GM20431 (cell line): ENCODE data around the gene CD180.

Experiments used
- in situ Hi-C: fragments of 300-500 bp; cut with MseI, MboI; formaldehyde crosslinking; loops from one replicate; pipeline ENCODE4 v1.15.0; 2020; ENCODE audit warnings: low sequenced_read_pairs; ENCODE audit not compliant: unreplicated experiment

The CD180 gene

GRCh38 chr5:67142816-67143215 lies 53.8 kb downstream of the CD180 start:
- in situ Hi-C loops, result no loop called here

- in situ Hi-C loops, result no loop called here
Measured at GRCh38 chr5:67141644-67142043, 55.0 kb downstream of the CD180 start.

- in situ Hi-C loops, result no loop called here
Measured at GRCh38 chr5:67140413-67140812, 56.2 kb downstream of the CD180 start.

GRCh38 chr5:67139030-67139429 lies 57.6 kb downstream of the CD180 start:
- in situ Hi-C loops, result no loop called here

GRCh38 chr5:67135381-67135984 lies 61.1 kb downstream of the CD180 start:
- in situ Hi-C loops, result no loop called here

GRCh38 chr5:67133776-67134175 lies 62.8 kb downstream of the CD180 start:
- in situ Hi-C loops, result no loop called here

GRCh38 chr5:67133217-67133616 lies 63.4 kb downstream of the CD180 start:
- in situ Hi-C loops, result no loop called here

GRCh38 chr5:67129768-67130167 lies 66.8 kb downstream of the CD180 start:
- in situ Hi-C loops, result no loop called here
